Trophoblast cell (in vitro differentiated cells and primary cell): ENCODE results near the gene MEGF11.

Experiments
- DNase-seq, 2 donors: peaks; one replicate each; pipeline ENCODE4 v3.0.0-alpha.2; 2016
- H2AFZ ChIP-seq: 2 replicates; pipeline ENCODE4 v1.6.1; 2013; ENCODE audit warnings: low read length, moderate library complexity, mild to moderate bottlenecking; ENCODE audit not compliant: insufficient read depth, poor library complexity
- H2AK5ac ChIP-seq: 2 replicates; pipeline ENCODE4 v1.6.1; 2013; ENCODE audit warnings: mild to moderate bottlenecking, low read length
- H2BK120ac ChIP-seq: 2 replicates; pipeline ENCODE4 v1.6.1; 2013; ENCODE audit warnings: low read length, mild to moderate bottlenecking, moderate library complexity; ENCODE audit not compliant: insufficient read depth, poor library complexity
- H2BK12ac ChIP-seq: 2 replicates; pipeline ENCODE4 v1.6.1; 2013; ENCODE audit warnings: mild to moderate bottlenecking, low read length, moderate library complexity
- H2BK5ac ChIP-seq: 2 replicates; pipeline ENCODE4 v1.6.1; 2013; ENCODE audit warnings: low read length, low read depth, moderate library complexity, mild to moderate bottlenecking; ENCODE audit not compliant: poor library complexity
- H3K14ac ChIP-seq: 2 replicates; pipeline ENCODE4 v1.6.1; 2013; ENCODE audit warnings: mild to moderate bottlenecking, low read length
- H3K18ac ChIP-seq: 2 replicates; pipeline ENCODE4 v1.6.1; 2013; ENCODE audit warnings: mild to moderate bottlenecking, low read length
- H3K23ac ChIP-seq: 2 replicates; pipeline ENCODE4 v1.6.1; 2013; ENCODE audit warnings: low read length
- H3K27ac ChIP-seq: 2 replicates; pipeline ENCODE4 v1.5.1; 2013; ENCODE audit warnings: low read depth, mild to moderate bottlenecking, inconsistent platforms, low read length, moderate library complexity
- H3K27me3 ChIP-seq: 2 replicates; pipeline ENCODE4 v1.6.1; 2013; ENCODE audit warnings: inconsistent platforms, mild to moderate bottlenecking, low read length, moderate library complexity; ENCODE audit not compliant: insufficient read depth
- H3K36me3 ChIP-seq, 2 experiments: 1 replicate in 1 of 2; 2 replicates in 1 of 2; pipeline ENCODE4 v1.6.1; 2013; ENCODE audit warnings: low read length in 2 of 2, mild to moderate bottlenecking in 2 of 2, moderate library complexity in 1 of 2; ENCODE audit not compliant: insufficient read depth in 2 of 2, control insufficient read depth in 1 of 2
- H3K4ac ChIP-seq: 2 replicates; pipeline ENCODE4 v1.6.1; 2013; ENCODE audit warnings: low read depth, mild to moderate bottlenecking, low read length, moderate library complexity
- H3K4me1 ChIP-seq, 2 experiments: 1 replicate in 1 of 2; 2 replicates in 1 of 2; pipeline ENCODE4 v1.6.1; 2013; ENCODE audit warnings: low read length in 2 of 2, mild to moderate bottlenecking in 2 of 2, moderate library complexity in 1 of 2; ENCODE audit not compliant: insufficient read depth in 2 of 2, control insufficient read depth in 1 of 2
- H3K4me2 ChIP-seq: 2 replicates; pipeline ENCODE4 v1.6.1; 2013; ENCODE audit warnings: inconsistent platforms, mild to moderate bottlenecking, low read length, moderate library complexity
- H3K4me3 ChIP-seq: 2 replicates; pipeline ENCODE4 v1.5.1; 2013; ENCODE audit warnings: mild to moderate bottlenecking, low read depth, low read length, inconsistent platforms
- H3K79me1 ChIP-seq: one replicate; pipeline ENCODE4 v1.6.1; 2013; ENCODE audit warnings: low read length
- H3K79me2 ChIP-seq: 2 replicates; pipeline ENCODE4 v1.6.1; 2013; ENCODE audit warnings: low read length, mild to moderate bottlenecking; ENCODE audit not compliant: control insufficient read depth, insufficient read depth, poor library complexity
- H3K9ac ChIP-seq: 2 replicates; pipeline ENCODE4 v1.6.1; 2013; ENCODE audit warnings: mild to moderate bottlenecking, low read length
- H3K9me3 ChIP-seq: 2 replicates; pipeline ENCODE4 v1.6.1; 2013; ENCODE audit warnings: low read depth, mild to moderate bottlenecking, control low read depth, inconsistent platforms, low read length; ENCODE audit not compliant: insufficient read depth
- H4K12ac ChIP-seq: 2 replicates; pipeline ENCODE4 v1.6.1; 2013; ENCODE audit warnings: low read depth, mild to moderate bottlenecking, low read length, moderate library complexity
- H4K8ac ChIP-seq: 2 replicates; pipeline ENCODE4 v1.6.1; 2013; ENCODE audit warnings: low read depth, mild to moderate bottlenecking, low read length, moderate library complexity
- H4K91ac ChIP-seq: one replicate; pipeline ENCODE4 v1.6.1; 2013; ENCODE audit warnings: low read depth, mild to moderate bottlenecking, low read length, moderate library complexity
- WGBS: extraction: QIAGEN DNeasy Blood & Tissue Kit; methylation state at CpG from one replicate; pipeline ENCODE4 v1.1.7; 2013; ENCODE audit warnings: missing lambda C conversion rate; ENCODE audit not compliant: insufficient read length, insufficient coverage; ENCODE audit errors: extremely low coverage; 5-methylcytosine and 5-hydroxymethylcytosine counted together

The MEGF11 gene

DNA sequence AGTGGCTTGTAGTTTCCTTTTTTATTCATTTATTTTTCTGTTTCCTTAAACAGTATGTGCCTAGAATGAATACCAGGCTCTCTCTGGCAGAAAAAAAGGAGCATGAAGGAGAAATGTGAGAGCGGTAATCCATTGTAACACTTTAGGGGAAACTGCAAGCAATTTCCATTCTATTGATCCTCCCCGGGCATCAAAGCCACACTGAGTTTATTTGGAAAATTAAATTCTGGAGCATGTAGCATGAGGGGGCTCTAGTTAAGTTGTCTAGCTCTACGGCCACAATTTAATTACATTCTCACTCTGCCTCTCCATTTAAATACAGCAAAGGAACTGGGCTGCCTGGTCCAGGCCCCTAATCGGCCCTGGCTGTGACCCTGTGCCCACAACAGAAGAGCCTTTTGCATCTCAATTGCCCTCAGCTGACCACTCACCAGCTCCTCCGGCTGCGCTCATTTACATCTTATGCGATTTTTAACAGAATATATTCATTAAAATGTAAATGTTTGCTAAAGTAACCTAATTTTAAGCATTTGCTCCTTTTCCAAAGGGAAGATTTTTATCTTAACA, 72.9 kb downstream of the MEGF11 start:
- WGBS: no CpG with 5 or more reads among the region's 7 CpGs
- H2AFZ ChIP-seq: no peak overlapping the region
- no peaks in the 10 kb centered on the region for H3K27me3 ChIP-seq

GRCh38 chr15:66178531-66178910, 75.0 kb downstream of the MEGF11 start:
- Histone ChIP-seq H3K4me1 (no peaks in the 10 kb centered on the region), H3K23ac (no peak overlapping the region), H2BK12ac (no peak overlapping the region), H2BK120ac (no peak overlapping the region), H4K8ac (no peak overlapping the region), H3K27ac (no peak overlapping the region), H3K9ac (no peak overlapping the region), H4K12ac (no peak overlapping the region), H2AK5ac (no peak overlapping the region), H3K36me3 (no peaks in the 10 kb centered on the region), H3K14ac (no peak overlapping the region), H3K18ac (no peak overlapping the region), H3K4me3 (no peak overlapping the region), H4K91ac (no peak overlapping the region), H3K79me1 (no peaks in the 10 kb centered on the region), H3K4ac (no peak overlapping the region), H3K79me2 (no peaks in the 10 kb centered on the region), H2BK5ac (no peak overlapping the region), H2AFZ (no peak overlapping the region), H3K27me3 (no peaks in the 10 kb centered on the region), H3K4me2 (no peak overlapping the region), H3K9me3 (no peaks in the 10 kb centered on the region)
- no CpG with 5 or more reads among the region's 4 CpGs for WGBS
- no peak for DNase-seq

More for the DNA sequence above, 72.9 kb downstream of the MEGF11 start:
- Histone ChIP-seq H4K8ac (no peak overlapping the region), H3K79me1 (no peaks in the 10 kb centered on the region), H3K9me3 (no peaks in the 10 kb centered on the region), H2AK5ac (no peak overlapping the region), H3K9ac (no peak overlapping the region), H4K91ac (no peak overlapping the region), H3K14ac (no peak overlapping the region), H3K36me3 (no peaks in the 10 kb centered on the region), H3K18ac (no peak overlapping the region), H3K27ac (no peak overlapping the region), H2BK120ac (no peak overlapping the region), H2BK5ac (no peak overlapping the region), H3K4me1 (no peaks in the 10 kb centered on the region), H2BK12ac (no peak overlapping the region), H3K4ac (no peak overlapping the region), H4K12ac (no peak overlapping the region), H3K79me2 (no peaks in the 10 kb centered on the region), H3K4me2 (no peak overlapping the region), H3K4me3 (no peak overlapping the region), H3K23ac (no peak overlapping the region)
- DNase-seq: no peak

GRCh38 chr15:66172324-66172980, 81.1 kb downstream of the MEGF11 start:
- Histone ChIP-seq H3K9me3 (peaks cover 3% of the 10 kb centered on the region), H3K27me3 (no peaks in the 10 kb centered on the region), H2BK5ac (no peak overlapping the region), H3K4ac (no peak overlapping the region), H3K36me3 (no peaks in the 10 kb centered on the region), H2AK5ac (no peak overlapping the region), H4K91ac (no peak overlapping the region), H3K27ac (no peak overlapping the region), H3K4me2 (no peak overlapping the region), H3K79me2 (no peaks in the 10 kb centered on the region), H4K12ac (no peak overlapping the region), H3K4me3 (no peak overlapping the region), H3K14ac (no peak overlapping the region), H2AFZ (no peak overlapping the region), H3K4me1 (peaks cover 0 to 2% of the 10 kb centered on the region in 2 experiments), H2BK120ac (no peak overlapping the region), H3K9ac (no peak overlapping the region), H3K79me1 (no peaks in the 10 kb centered on the region), H4K8ac (no peak overlapping the region), H3K18ac (no peak overlapping the region), H3K23ac (no peak overlapping the region), H2BK12ac (no peak overlapping the region)
- no peak for DNase-seq
- WGBS: no CpG with 5 or more reads among the region's 11 CpGs

DNA sequence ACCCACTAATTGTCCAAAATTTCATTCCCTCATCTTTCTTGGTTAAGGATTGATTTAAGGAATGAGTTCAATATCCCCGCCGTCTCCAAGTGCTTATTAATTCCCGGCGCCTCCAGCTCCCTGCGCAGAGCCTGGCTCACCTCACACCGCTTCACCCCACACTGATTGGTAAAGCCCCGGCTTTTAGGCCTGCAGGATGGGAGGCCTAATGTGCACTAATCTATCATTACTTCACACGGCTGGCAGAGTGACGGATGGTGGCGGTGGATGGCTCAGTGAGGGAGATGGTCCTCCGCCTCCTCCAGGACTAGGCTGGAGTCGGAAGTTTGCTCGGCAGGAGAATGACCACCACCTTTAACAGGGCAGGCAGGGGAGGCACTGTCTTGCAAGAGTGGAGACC, 81.7 kb downstream of the MEGF11 start:
- no peak for DNase-seq
- H3K14ac ChIP-seq: no peak overlapping the region
- H3K4me3 ChIP-seq: no peak overlapping the region
- no peak overlapping the region for H3K9ac ChIP-seq
- no peak overlapping the region for H3K4me2 ChIP-seq
- no peak overlapping the region for H2AFZ ChIP-seq
- H2BK120ac ChIP-seq: no peak overlapping the region
- H3K4ac ChIP-seq: no peak overlapping the region
- no peak overlapping the region for H2BK12ac ChIP-seq
- no peaks in the 10 kb centered on the region for H3K79me2 ChIP-seq
- no peaks in the 10 kb centered on the region for H3K27me3 ChIP-seq
- no peaks in the 10 kb centered on the region for H3K79me1 ChIP-seq
- no peaks in the 10 kb centered on the region for H3K36me3 ChIP-seq
- peaks cover 3% of the 10 kb centered on the region for H3K9me3 ChIP-seq
- H2BK5ac ChIP-seq: no peak overlapping the region
- H3K4me1 ChIP-seq: peaks cover 0 to 2% of the 10 kb centered on the region in 2 experiments
- H4K12ac ChIP-seq: no peak overlapping the region
- no peak overlapping the region for H3K18ac ChIP-seq
- H4K91ac ChIP-seq: no peak overlapping the region
- no peak overlapping the region for H2AK5ac ChIP-seq
- no peak overlapping the region for H3K23ac ChIP-seq
- no peak overlapping the region for H3K27ac ChIP-seq
- H4K8ac ChIP-seq: no peak overlapping the region
- no CpG with 5 or more reads among the region's 13 CpGs for WGBS
